ENCODE results near the gene CBX1. TPM values are rescaled to one million over a fixed set of nuclear protein-coding genes. Genes with fewer than 3 reads are reported as not detected.
A peak's percentile ranks its signal among the peaks of the same experiment; 100 is the strongest.

Gene CBX1
- total RNA-seq, 1 donor from 2014 or later = 210 TPM

DNA sequence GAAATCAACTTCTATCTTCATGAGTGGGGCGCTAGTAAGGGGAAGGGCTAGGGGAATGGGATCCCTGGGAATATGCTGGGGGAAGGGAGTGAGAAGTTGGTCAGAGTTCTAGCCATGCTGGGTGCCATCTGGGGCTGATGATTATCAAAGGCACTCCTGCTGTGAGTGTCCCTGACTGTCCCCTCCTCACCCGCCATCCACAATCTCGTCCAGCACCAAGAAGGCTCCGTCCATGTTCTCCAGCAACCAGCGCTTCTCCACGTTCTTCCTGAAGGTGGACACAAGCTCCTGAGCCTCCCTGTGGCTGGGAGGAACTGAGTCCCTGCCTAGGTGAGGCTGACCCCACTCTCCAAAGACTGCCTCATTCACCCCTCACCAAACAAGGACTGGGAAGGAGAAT is 69.3 kb downstream of the CBX1 start:
- Mint-ChIP-seq H3K4me3 (no peak overlapping the region), H3K27me3 (ENCODE audit: low read depth) (peaks cover 21% of the 10 kb centered on the region), H3K27ac (ENCODE audit: unreplicated experiment) (peak overlapping the region; percentile 88), H3K4me1 (no peaks in the 10 kb centered on the region), H3K9me3 (no peaks in the 10 kb centered on the region), H3K36me3 (ENCODE audit: low read depth) (no peaks in the 10 kb centered on the region)
- TF ChIP-seq CTCF (conservative IDR thresholded peaks at IDR 0.05) = no peak
- DNase-seq (ENCODE audit: low read depth, low spot score) = no peak

GRCh38 chr17:48030531-48030930 is 70.7 kb downstream of the CBX1 start:
- Mint-ChIP-seq H3K27me3 (ENCODE audit: low read depth) (peaks cover 15% of the 10 kb centered on the region), H3K4me1 (peaks cover 13% of the 10 kb centered on the region), H3K9me3 (no peaks in the 10 kb centered on the region), H3K36me3 (ENCODE audit: low read depth) (no peaks in the 10 kb centered on the region), H3K4me3 (no peak overlapping the region), H3K27ac (ENCODE audit: unreplicated experiment) (no peak overlapping the region)
- TF ChIP-seq CTCF (conservative IDR thresholded peaks at IDR 0.05) = no peak
- no peak for DNase-seq (ENCODE audit: low read depth, low spot score)

- no peaks in the 10 kb centered on the region for H3K9me3 Mint-ChIP-seq
- H3K4me3 Mint-ChIP-seq = no peak overlapping the region
- H3K27ac Mint-ChIP-seq (ENCODE audit: unreplicated experiment) = no peak overlapping the region
- H3K27me3 Mint-ChIP-seq (ENCODE audit: low read depth) = peaks cover 19% of the 10 kb centered on the region
- no peak for TF ChIP-seq CTCF (conservative IDR thresholded peaks at IDR 0.05)
- H3K4me1 Mint-ChIP-seq = peaks cover 27% of the 10 kb centered on the region
- DNase-seq (ENCODE audit: low read depth, low spot score) = no peak
- H3K36me3 Mint-ChIP-seq (ENCODE audit: low read depth) = no peaks in the 10 kb centered on the region
Measured at GRCh38 chr17:48028736-48029135, 72.5 kb downstream of the CBX1 start.

DNA sequence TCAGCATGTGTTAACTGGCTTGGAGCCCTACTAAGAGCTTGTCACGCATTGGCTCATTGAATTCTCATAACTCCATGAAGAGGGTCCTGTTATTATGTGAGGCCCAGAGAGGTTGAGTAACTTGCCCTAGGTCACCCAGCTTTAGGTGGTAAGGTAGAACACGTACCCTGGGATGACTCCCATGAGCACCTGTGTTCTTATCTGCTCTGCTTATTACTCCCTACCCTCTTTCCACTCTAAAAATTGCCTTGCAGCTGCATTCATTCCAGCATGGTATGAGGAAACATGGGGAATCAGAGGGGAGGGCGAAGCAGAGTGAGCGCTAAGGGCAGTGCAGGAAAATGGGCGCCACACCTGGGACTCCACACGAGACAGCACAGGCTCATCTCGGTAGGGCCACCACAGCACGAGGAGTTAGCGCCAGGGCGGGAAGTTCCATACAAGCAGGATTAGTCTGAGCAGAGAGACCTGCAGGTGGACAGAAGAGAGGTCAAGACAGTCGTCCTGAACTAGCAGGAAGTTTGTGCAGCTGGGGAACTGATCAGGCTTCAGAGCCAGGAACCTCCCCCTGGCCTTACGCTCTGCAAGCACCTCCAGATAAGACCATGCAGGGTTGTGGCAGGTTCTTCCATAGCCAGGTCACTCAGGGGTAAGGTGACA is 73.8 kb downstream of the CBX1 start:
- no peak overlapping the region for H3K27ac Mint-ChIP-seq (ENCODE audit: unreplicated experiment)
- no peak for DNase-seq (ENCODE audit: low read depth, low spot score)
- H3K9me3 Mint-ChIP-seq = no peaks in the 10 kb centered on the region
- H3K36me3 Mint-ChIP-seq (ENCODE audit: low read depth) = no peaks in the 10 kb centered on the region
- no peak for TF ChIP-seq CTCF (conservative IDR thresholded peaks at IDR 0.05)
- peaks cover 11% of the 10 kb centered on the region for H3K27me3 Mint-ChIP-seq (ENCODE audit: low read depth)
- H3K4me3 Mint-ChIP-seq = no peak overlapping the region
- H3K4me1 Mint-ChIP-seq = peaks cover 36% of the 10 kb centered on the region

- H3K36me3 Mint-ChIP-seq (ENCODE audit: low read depth) = no peaks in the 10 kb centered on the region
Measured at GRCh38 chr17:48026502-48027321, 74.6 kb downstream of the CBX1 start.

More at GRCh38 chr17:48026502-48027321, 74.6 kb downstream of the CBX1 start:
- peak; percentile 87 for DNase-seq (ENCODE audit: low read depth, low spot score)
- peaks cover 10% of the 10 kb centered on the region for H3K27me3 Mint-ChIP-seq (ENCODE audit: low read depth)
- peaks cover 42% of the 10 kb centered on the region for H3K4me1 Mint-ChIP-seq
- peak overlapping the region; percentile 70 for H3K4me3 Mint-ChIP-seq
- H3K9me3 Mint-ChIP-seq = no peaks in the 10 kb centered on the region
- TF ChIP-seq CTCF (conservative IDR thresholded peaks at IDR 0.05) = peak; percentile 90
- no peak overlapping the region for H3K27ac Mint-ChIP-seq (ENCODE audit: unreplicated experiment)

Measured in neural crest cell (in vitro differentiated cells).